Lung (tissue), 13 donors: ENCODE measurements around the gene SGPL1. TPM values are rescaled to one million over a fixed set of nuclear protein-coding genes. Genes with fewer than 3 reads are reported as not detected.

Experiments
- ATAC-seq: fragments of 200-7000 bp; cut with Tn5 transposase; one replicate; pipeline ENCODE4 v1.9.1; 2020; ENCODE audit warnings: moderate number of reproducible peaks; ENCODE audit not compliant: insufficient read depth, low FRiP score
- DNase-seq, 3 donors: peaks; one replicate each; pipeline ENCODE4 v3.0.0-alpha.2; 2013 to 2017
- H3K27ac ChIP-seq, 2 donors: one replicate each; pipeline ENCODE4 v1.5.1; 2013; ENCODE audit warnings: mild to moderate bottlenecking in 2 of 2, moderate library complexity in 2 of 2, control low read depth in 1 of 2, inconsistent platforms in 1 of 2, low read depth in 1 of 2, low read length in 1 of 2
- H3K27me3 ChIP-seq, 3 donors: one replicate each; pipeline ENCODE4 v1.5.1; 2013; ENCODE audit warnings: low read length in 2 of 3; ENCODE audit not compliant: control insufficient read depth in 3 of 3, insufficient read depth in 3 of 3
- H3K36me3 ChIP-seq, 4 donors: one replicate each; pipeline ENCODE4 v1.5.1; 2013; ENCODE audit warnings: low read length in 4 of 4, mild to moderate bottlenecking in 1 of 4, moderate library complexity in 1 of 4; ENCODE audit not compliant: control insufficient read depth in 4 of 4, insufficient read depth in 4 of 4
- H3K4me1 ChIP-seq, 5 donors: one replicate each; pipeline ENCODE4 v1.5.1; 2013; ENCODE audit warnings: low read length in 5 of 5, mild to moderate bottlenecking in 2 of 5, moderate library complexity in 1 of 5; ENCODE audit not compliant: control insufficient read depth in 5 of 5, insufficient read depth in 5 of 5
- H3K4me3 ChIP-seq: one replicate; pipeline ENCODE4 v1.5.1; 2013; ENCODE audit warnings: mild to moderate bottlenecking, control low read depth, moderate library complexity
- H3K9ac ChIP-seq, 2 donors: one replicate each; pipeline ENCODE4 v1.5.1; 2013; ENCODE audit warnings: low read length in 2 of 2, control low read depth in 1 of 2; ENCODE audit not compliant: insufficient read depth in 1 of 2
- H3K9me3 ChIP-seq, 4 donors: one replicate each; pipeline ENCODE4 v1.5.1; 2013; ENCODE audit warnings: low read length in 3 of 4, mild to moderate bottlenecking in 1 of 4, moderate library complexity in 1 of 4; ENCODE audit not compliant: control insufficient read depth in 4 of 4, insufficient read depth in 3 of 4
- WGBS, 2 donors: extraction: QIAGEN DNeasy Blood & Tissue Kit; methylation state at CpG; one replicate each; pipeline ENCODE4 v1.1.7; 2013; 5-methylcytosine and 5-hydroxymethylcytosine counted together
- polyA plus RNA-seq, 2 donors: library from polyadenylated mRNA; stranded (reverse); fragments of 200-250 nt; gene quantifications; one replicate each; pipeline ENCODE4 v1.2.1, GENCODE V29; 2013
- small RNA-seq: library from RNA; depleted of rRNA; stranded (forward); fragments of <200 nt; gene quantifications from one replicate; pipeline ENCODE3, GENCODE V24; 2014; ENCODE audit warnings: low replicate concordance
- total RNA-seq, 2 donors: library from RNA; depleted of rRNA in 1 of 2; stranded (reverse); fragments of >200 nt in 1 of 2; gene quantifications; one replicate each; pipeline ENCODE4 v1.2.1, GENCODE V29; 2014 to 2021
- TF ChIP-seq, protein P1 (sequence below): IDR thresholded peaks from 2 replicates; pipeline ENCODE4 v1.5.1; 2012; ENCODE audit warnings: mild to moderate bottlenecking; ENCODE audit errors: control extremely low read depth, extremely low read depth
- donor health status: control.
- donor health status: control.
- donor health status: Bipolar disorder and iron deficiency.
- donor health status: healthy.
- donor health status: DM: yes; HTN: yes; CAD: no.

The SGPL1 gene
- total and polyA plus RNA-seq, 4 donors = 8.3 to 57.4 (median 30.8) TPM

GRCh38 chr10:70930263-70931000, 114.7 kb downstream of the SGPL1 start:
- WGBS, 2 donors = 80 to 83% methylated on average over 17 of the region's 17 CpGs
- H3K27ac ChIP-seq = no peak overlapping the region
- DNase-seq = no peak

More at GRCh38 chr10:70930263-70931000, 114.7 kb downstream of the SGPL1 start:
- no peaks in the 10 kb centered on the region for H3K4me1 ChIP-seq
- H3K36me3 ChIP-seq = no peaks in the 10 kb centered on the region
- TF ChIP-seq, protein P1, sequence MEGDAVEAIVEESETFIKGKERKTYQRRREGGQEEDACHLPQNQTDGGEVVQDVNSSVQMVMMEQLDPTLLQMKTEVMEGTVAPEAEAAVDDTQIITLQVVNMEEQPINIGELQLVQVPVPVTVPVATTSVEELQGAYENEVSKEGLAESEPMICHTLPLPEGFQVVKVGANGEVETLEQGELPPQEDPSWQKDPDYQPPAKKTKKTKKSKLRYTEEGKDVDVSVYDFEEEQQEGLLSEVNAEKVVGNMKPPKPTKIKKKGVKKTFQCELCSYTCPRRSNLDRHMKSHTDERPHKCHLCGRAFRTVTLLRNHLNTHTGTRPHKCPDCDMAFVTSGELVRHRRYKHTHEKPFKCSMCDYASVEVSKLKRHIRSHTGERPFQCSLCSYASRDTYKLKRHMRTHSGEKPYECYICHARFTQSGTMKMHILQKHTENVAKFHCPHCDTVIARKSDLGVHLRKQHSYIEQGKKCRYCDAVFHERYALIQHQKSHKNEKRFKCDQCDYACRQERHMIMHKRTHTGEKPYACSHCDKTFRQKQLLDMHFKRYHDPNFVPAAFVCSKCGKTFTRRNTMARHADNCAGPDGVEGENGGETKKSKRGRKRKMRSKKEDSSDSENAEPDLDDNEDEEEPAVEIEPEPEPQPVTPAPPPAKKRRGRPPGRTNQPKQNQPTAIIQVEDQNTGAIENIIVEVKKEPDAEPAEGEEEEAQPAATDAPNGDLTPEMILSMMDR = no peak
- no peaks in the 10 kb centered on the region for H3K27me3 ChIP-seq
- no peak for ATAC-seq
- no peak overlapping the region for H3K9ac ChIP-seq
- H3K9me3 ChIP-seq = no peaks in the 10 kb centered on the region
- no peak overlapping the region for H3K4me3 ChIP-seq

Small RNA genes lying within 50 kb of the gene (small RNA-seq; reads per million reads assigned to genes)
- gene RPS26P40 = not detected

Other genes starting within 250 kb of the SGPL1 start
- 1 to 10 TPM; 5.1 to 9.4 TPM for gene PRF1, start 213.2 kb upstream of the SGPL1 start, total RNA-seq
- gene PRF1, start 213.2 kb upstream of the SGPL1 start, polyA plus RNA-seq = 10 to 100 TPM in 1 of 2 donors, 1 to 10 TPM in 1; 3.2 to 11.5 TPM
- 1 to 10 TPM; 1.1 to 3.9 TPM for gene ADAMTS14, start 143.4 kb upstream of the SGPL1 start, total RNA-seq
- 1 to 10 TPM in 1 of 2 donors, under 1 TPM in 1; 0.47 to 1.3 TPM for gene ADAMTS14, start 143.4 kb upstream of the SGPL1 start, polyA plus RNA-seq
- not detected for gene TBATA, start 30.6 kb upstream of the SGPL1 start, total RNA-seq
- gene TBATA, start 30.6 kb upstream of the SGPL1 start, polyA plus RNA-seq = not detected
- gene PCBD1, start 72.6 kb downstream of the SGPL1 start, total RNA-seq = 10 to 100 TPM; 62.5 to 83.4 TPM
- gene PCBD1, start 72.6 kb downstream of the SGPL1 start, polyA plus RNA-seq = 100 to 1,000 TPM in 1 of 2 donors, 10 to 100 TPM in 1; 88.6 to 152 TPM